Measurements from ENCODE around the gene CENPL. TPM values are rescaled to one million over a fixed set of nuclear protein-coding genes. Genes with fewer than 3 reads are reported as not detected.
"Not testable (repeated sequence)": the region's sequence is repeated elsewhere in the genome, so short reads cannot be mapped to it uniquely, and the experiment has no call there.

Gene CENPL
- total RNA-seq, 2 experiments from 2014 or later: 25.4 to 36.1 TPM

- Histone ChIP-seq H3K36me3 (ENCODE audit: insufficient read depth, low read length) (peaks cover 90% of the 10 kb centered on the region), H3K9me2 (ENCODE audit: insufficient read depth, low read length) (no peaks in the 10 kb centered on the region), H3K27ac (ENCODE audit: low read depth, low read length, poor library complexity, severe bottlenecking) (peak overlapping the region; percentile 91), H3K9me3 (ENCODE audit: low read length) (no peaks in the 10 kb centered on the region), H4K20me1 (ENCODE audit: insufficient read depth, low read length) (peaks cover 39% of the 10 kb centered on the region), H3K4me2 (ENCODE audit: low read length) (no peak overlapping the region), H3K4me3 (ENCODE audit: low read depth, low read length, poor library complexity, severe bottlenecking) (no peak overlapping the region), H2AFZ (ENCODE audit: low read length) (no peak overlapping the region), H3K79me2 (ENCODE audit: insufficient read depth, low read depth, low read length) (peaks cover 34% of the 10 kb centered on the region), H3K4me1 (ENCODE audit: insufficient read depth, low read length, poor library complexity, severe bottlenecking) (peaks cover 40% of the 10 kb centered on the region)
- intact Hi-C loops (cut with micrococcal nuclease; ENCODE audit: unreplicated experiment): no loop called here
- no TSS peak for BruUV-seq (replicated peaks)
- TF ChIP-seq EZH2phosphoT487 (IDR thresholded peaks at IDR 0.05; ENCODE audit: borderline replicate concordance, low read depth, low read length) (no peak), CTCF (conservative IDR thresholded peaks at IDR 0.05; ENCODE audit: low read length) (no peak)
- peak; percentile 29 for DNase-seq (ENCODE audit: low spot score)
- ChIA-PET POLR2A (interaction anchor here (0.6 to 1.6 kb wide), 4 partner anchors 10 to 954 kb away, joined by 3 to 6 read pairs (median 4); no protein-coding TSS in a partner anchor), CTCF (ENCODE audit: unreplicated experiment) (no interaction called here)
Measured at GRCh38 chr1:173861731-173862145, 37.1 kb upstream of the CENPL start.

GRCh38 chr1:173860065-173860464 lies 35.4 kb upstream of the CENPL start:
- CTCF ChIA-PET (ENCODE audit: unreplicated experiment): no interaction called here
- POLR2A ChIA-PET: interaction anchor here (0.6 to 1.7 kb wide), 3 partner anchors 8 to 41 kb away, joined by 4 to 5 read pairs (median 4); partner anchors contain the start of gene ZBTB37
- no peak overlapping the region for H3K27ac ChIP-seq (ENCODE audit: low read depth, low read length, poor library complexity, severe bottlenecking)
- peaks cover 89% of the 10 kb centered on the region for H3K36me3 ChIP-seq (ENCODE audit: insufficient read depth, low read length)
- H3K4me1 ChIP-seq (ENCODE audit: insufficient read depth, low read length, poor library complexity, severe bottlenecking): peaks cover 28% of the 10 kb centered on the region
- H2AFZ ChIP-seq (ENCODE audit: low read length): no peak overlapping the region
- no peak overlapping the region for H3K4me2 ChIP-seq (ENCODE audit: low read length)
- H3K4me3 ChIP-seq (ENCODE audit: low read depth, low read length, poor library complexity, severe bottlenecking): no peak overlapping the region
- H3K9me3 ChIP-seq (ENCODE audit: low read length): no peaks in the 10 kb centered on the region
- TF ChIP-seq CTCF (conservative IDR thresholded peaks at IDR 0.05; ENCODE audit: low read length) (no peak), EZH2phosphoT487 (IDR thresholded peaks at IDR 0.05; ENCODE audit: borderline replicate concordance, low read depth, low read length) (no peak)
- peaks cover 22% of the 10 kb centered on the region for H4K20me1 ChIP-seq (ENCODE audit: insufficient read depth, low read length)
- BruUV-seq (replicated peaks): no TSS peak
- no peak for DNase-seq (ENCODE audit: low spot score)
- H3K79me2 ChIP-seq (ENCODE audit: insufficient read depth, low read depth, low read length): peaks cover 17% of the 10 kb centered on the region; the same call in 1 of the 2 replicates
- intact Hi-C loops (cut with micrococcal nuclease; ENCODE audit: unreplicated experiment): no loop called here
- H3K9me2 ChIP-seq (ENCODE audit: insufficient read depth, low read length): no peaks in the 10 kb centered on the region

- POLR2A ChIA-PET: interaction anchor here (0.6 to 1.7 kb wide), 2 partner anchors 9 to 42 kb away, joined by 4 read pairs; partner anchors contain the start of gene ZBTB37
- BruUV-seq (replicated peaks); H3K9me2 ChIP-seq (ENCODE audit: insufficient read depth, low read length); H3K9me3 ChIP-seq (ENCODE audit: low read length); H2AFZ ChIP-seq (ENCODE audit: low read length); intact Hi-C loops (cut with micrococcal nuclease; ENCODE audit: unreplicated experiment); H3K4me3 ChIP-seq (ENCODE audit: low read depth, low read length, poor library complexity, severe bottlenecking); H3K4me2 ChIP-seq (ENCODE audit: low read length); H3K27ac ChIP-seq (ENCODE audit: low read depth, low read length, poor library complexity, severe bottlenecking); CTCF ChIA-PET (ENCODE audit: unreplicated experiment); DNase-seq (ENCODE audit: low spot score): not testable (repeated sequence)
- Histone ChIP-seq H3K79me2 (ENCODE audit: insufficient read depth, low read depth, low read length) (peaks cover 12% of the 10 kb centered on the region; the same call in 1 of the 2 replicates), H3K36me3 (ENCODE audit: insufficient read depth, low read length) (peaks cover 89% of the 10 kb centered on the region), H4K20me1 (ENCODE audit: insufficient read depth, low read length) (peaks cover 17% of the 10 kb centered on the region), H3K4me1 (ENCODE audit: insufficient read depth, low read length, poor library complexity, severe bottlenecking) (peaks cover 22% of the 10 kb centered on the region)
Measured at GRCh38 chr1:173859547-173859946, 34.9 kb upstream of the CENPL start.
